H1 (cell line): ENCODE results near the gene CCDC86. TPM values are rescaled to one million over a fixed set of nuclear protein-coding genes. Genes with fewer than 3 reads are reported as not detected.

ENCODE experiments used
- CEBPB ChIP-seq: IDR thresholded peaks from 2 replicates; pipeline ENCODE4 v1.6.1; 2012; ENCODE audit warnings: low read depth, low read length
- MAFK ChIP-seq: IDR thresholded peaks from 2 replicates; pipeline ENCODE4 v1.6.1; 2012; ENCODE audit warnings: low read depth, mild to moderate bottlenecking, improper control_type of control experiment, low read length
- POLR2AphosphoS5 ChIP-seq: IDR thresholded peaks from 2 replicates; pipeline ENCODE4 v1.6.1; 2011; ENCODE audit warnings: low read depth, low read length
- polyA plus RNA-seq, 7 experiments: library from polyadenylated mRNA; depleted of rRNA in 3 of 7; stranded (reverse) in 5 of 7; unstranded in 2 of 7; fragments of >200 nt in 5 of 7; fragments of 200-250 nt in 2 of 7; gene quantifications; 1 replicate in 5 of 7; 2 replicates in 1 of 7; 4 replicates in 1 of 7; pipeline versions ENCODE4 v1.2.1 to v1.2.3, GENCODE V29; 2011 to 2013; ENCODE audit warnings: missing spikeins in 2 of 7, mixed read lengths in 2 of 7
- total RNA-seq: library from RNA; stranded (reverse); fragmentation: NEBNext Ultra II Directional; extraction: Animal tissue kit (Norgen Biotek cat#: 25700); gene quantifications from 2 replicates; pipeline ENCODE4 v1.2.1, GENCODE V29; 2021

Gene CCDC86
- total and polyA plus RNA-seq, 2 of the 8 experiments (the other 6 are each of a cell fraction or from before 2014, with no cell fraction given): 37.7 to 76.4 TPM

DNA sequence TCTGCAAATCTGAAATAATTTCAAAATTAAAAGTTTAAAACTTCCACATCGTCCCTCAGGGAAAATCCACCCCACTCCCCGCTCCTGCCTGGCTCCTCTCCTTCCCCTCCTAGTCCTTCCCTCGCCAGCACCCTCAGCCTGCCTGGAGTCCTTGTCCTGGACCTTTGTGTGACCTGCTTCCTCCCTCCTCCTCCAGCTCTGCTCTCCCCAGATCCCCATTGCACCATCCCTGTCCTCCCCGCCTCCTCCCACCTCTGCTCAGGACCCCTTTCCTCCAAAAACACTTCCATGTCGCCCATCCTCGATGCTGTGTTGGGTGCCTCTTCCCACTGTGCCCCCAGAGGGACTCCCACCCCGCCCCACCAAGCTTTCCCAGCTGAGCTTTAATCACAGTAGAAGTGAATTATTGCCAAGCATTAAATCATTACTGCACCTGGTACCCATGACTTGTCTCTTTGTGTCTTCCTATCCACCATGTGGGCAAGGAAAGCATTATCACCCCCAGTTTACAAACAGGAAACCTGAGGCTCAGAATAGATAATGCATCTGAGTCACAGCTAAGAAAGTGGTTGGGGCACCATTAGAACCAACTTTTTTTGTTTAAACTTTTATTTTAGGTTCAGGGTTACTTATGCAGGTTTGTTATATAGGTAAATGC is 23.1 kb downstream of the CCDC86 start (continued):
- TF ChIP-seq MAFK: no peak
- no peak for TF ChIP-seq POLR2AphosphoS5
- TF ChIP-seq CEBPB: no peak
